Posterior cingulate gyrus (tissue), 11 donors: ENCODE measurements around the gene ERFE.
"Not testable (repeated sequence)": the region's sequence is repeated elsewhere in the genome, so short reads cannot be mapped to it uniquely, and the experiment has no call there.

ENCODE experiments used
- DNase-seq, 10 donors: peaks; one replicate each; pipeline versions ENCODE4 v3.0.0 to v3.0.0-alpha.2; 2020 to 2021; ENCODE audit warnings: mixed read lengths in 3 of 10
- intact Hi-C: fragments of 100-400 bp; cut with DNase I; formaldehyde crosslinking; loops from one replicate; pipeline ENCODE4 v1.15.1; 2023

ERFE gene

DNA sequence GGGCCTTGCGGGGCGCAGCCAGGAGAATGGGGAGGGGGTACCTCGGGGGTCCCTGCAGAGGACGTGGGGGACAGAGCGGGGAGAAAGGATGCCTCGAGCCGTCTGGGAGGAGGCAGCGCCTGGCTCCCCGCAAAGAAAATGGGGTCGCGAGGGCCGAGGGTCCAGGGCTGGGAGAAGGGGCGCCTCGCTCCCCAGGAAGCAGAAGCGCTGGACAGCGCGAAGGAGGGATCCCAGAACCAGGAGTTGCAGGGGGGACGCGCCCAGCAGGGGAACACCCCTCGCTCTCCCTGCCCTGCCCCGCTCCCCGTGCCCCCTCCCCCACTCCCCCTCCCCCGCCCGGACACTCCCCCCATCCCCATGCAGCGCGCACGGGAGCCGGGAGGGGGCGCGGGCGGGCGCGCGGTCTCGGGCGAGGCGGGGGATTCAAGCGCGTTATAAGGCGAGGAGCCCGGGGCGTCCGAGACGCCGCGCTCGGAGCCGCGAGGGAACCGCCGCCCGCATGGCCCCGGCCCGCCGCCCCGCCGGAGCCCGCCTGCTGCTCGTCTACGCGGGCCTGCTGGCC lies at the start of gene ERFE:
TSS of gene ERFE (plus strand) at position 462 of the 562 bp plus-strand sequence. CDS start at position 500, 38 bp downstream.
- intact Hi-C loops, result no loop called here
- DNase-seq, result peak in 5 of 10 donors; percentile 34 to 84 (median 72)

DNA sequence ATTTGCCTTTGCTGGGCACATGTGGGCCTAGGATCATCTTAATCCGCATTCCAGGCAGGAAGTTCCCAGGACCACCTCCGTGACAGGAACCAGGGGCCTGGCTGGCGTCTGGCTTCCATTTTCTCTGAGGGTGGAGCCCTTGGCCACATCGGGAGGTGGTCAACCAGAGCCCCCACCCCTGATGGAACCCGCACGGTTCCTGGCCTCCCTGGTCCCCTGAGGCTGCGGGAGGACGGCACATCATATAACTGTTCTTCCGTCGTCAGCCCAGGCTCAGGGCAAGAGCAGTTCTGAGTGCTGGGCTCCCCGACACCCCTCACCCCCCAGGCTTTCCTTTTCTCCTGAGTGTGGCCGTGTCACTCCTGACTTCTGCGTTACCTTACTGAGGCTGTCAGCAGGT lies 45.2 kb upstream of the ERFE start:
- DNase-seq, result peak in 4 of 10 donors; percentile 2 to 68 (median 60)
- intact Hi-C loops, result no loop called here

- intact Hi-C loops, result no loop called here
- peak in 5 of 10 donors; percentile 2 to 75 (median 59) for DNase-seq
Measured at GRCh38 chr2:238114331-238114841, 44.4 kb upstream of the ERFE start.

- intact Hi-C loops, result no loop called here
- peak in 5 of 10 donors; percentile 3 to 76 (median 55) for DNase-seq
Measured at GRCh38 chr2:238114851-238115660, 43.7 kb upstream of the ERFE start.

GRCh38 chr2:238115709-238116108 lies 43.1 kb upstream of the ERFE start:
- intact Hi-C loops, result not testable (repeated sequence)

GRCh38 chr2:238116298-238117198 lies 42.2 kb upstream of the ERFE start:
- intact Hi-C loops, result no loop called here
- peak in 3 of 10 donors; percentile 36 to 74 (median 46) for DNase-seq

More at GRCh38 chr2:238115709-238116108, 43.1 kb upstream of the ERFE start:
- DNase-seq, result peak in 4 of 10 donors; percentile 1 to 55 (median 42)

- intact Hi-C loops, result no loop called here
- peak in 3 of 10 donors; percentile 47 to 63 (median 52) for DNase-seq
Measured at GRCh38 chr2:238117199-238118154, 41.3 kb upstream of the ERFE start.

GRCh38 chr2:238119756-238120462 lies 38.9 kb upstream of the ERFE start:
- DNase-seq, result peak in 3 of 10 donors; percentile 55 to 78 (median 60)
- intact Hi-C loops, result no loop called here

DNA sequence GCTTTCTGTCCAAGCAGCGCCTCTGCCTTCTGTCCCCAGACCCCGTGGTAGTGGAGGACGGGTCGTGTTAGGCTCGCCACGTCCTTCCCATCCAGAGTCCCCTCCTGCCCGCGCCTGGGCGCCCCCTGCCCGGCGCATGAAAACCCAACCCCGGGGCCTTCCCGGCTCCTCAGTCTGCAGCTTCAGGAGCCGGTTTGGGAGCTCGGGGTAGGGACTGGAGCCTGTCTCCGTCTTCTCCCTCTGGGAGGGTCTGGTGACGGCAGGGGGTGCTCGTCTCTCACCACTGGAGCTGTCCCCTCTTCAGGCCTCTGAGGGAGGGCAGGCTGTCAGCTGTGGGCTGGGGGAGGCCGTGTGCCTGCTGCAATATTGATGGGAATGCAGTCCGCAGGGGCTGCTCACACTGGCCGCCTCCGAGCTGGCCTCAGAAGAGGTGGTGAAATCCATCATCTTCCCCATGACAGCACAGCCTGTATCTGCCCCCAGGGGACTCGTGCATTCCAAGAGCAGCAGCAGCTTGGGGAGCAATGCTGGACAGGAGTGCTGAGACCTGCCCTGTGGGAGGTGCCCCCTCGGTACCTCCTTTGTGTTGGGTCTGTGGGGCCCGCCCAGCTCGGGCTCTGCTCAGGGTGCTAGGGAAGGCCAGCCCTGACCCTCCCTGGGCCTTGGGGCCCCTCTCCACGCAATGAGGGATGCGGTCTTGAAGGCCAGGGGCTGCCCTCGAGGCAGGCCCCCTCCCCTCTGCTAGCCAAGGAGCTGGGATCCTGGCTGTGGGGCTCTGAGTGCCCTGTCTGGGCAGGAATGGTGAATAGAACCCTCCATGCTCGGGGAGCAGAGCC lies 38.1 kb upstream of the ERFE start:
- intact Hi-C loops, result no loop called here
- DNase-seq, result peak in 3 of 10 donors; percentile 57 to 69 (median 61)

DNA sequence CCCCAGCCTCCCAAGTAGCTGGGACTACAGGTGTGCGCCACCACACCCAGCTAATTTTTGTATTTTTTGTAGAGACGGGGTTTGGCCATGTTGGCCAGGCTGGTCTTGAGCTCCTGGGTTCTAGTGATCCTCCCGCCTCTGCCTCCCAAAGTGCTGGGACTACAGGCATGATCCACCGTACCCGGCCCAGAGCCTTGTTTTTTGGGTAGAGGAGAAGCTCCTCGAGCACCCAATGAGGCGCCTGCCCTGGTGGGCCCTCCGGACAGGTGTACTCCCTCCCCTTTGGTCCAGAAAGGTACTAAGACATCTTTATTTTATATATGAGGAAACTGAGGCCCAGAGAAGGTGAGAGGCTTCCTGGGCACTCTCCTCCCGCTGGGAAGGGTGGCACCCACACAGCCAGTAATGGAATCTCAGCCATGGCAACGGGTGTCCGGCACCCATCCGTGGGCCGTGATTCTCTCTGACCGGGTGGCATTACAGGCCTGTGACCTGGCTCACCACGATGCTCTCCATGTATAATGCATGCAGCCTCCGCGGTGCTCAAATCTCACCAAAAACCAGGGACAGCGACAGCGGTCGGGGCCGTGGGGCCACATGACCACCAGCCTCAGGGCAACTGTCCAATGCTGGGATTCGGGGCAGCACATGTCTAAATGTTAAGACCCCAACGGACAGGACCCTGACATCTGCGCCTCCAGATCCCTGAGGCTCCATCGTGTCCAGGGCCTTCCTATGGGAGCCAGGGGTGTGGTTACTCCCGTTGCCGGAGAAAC lies 37.1 kb upstream of the ERFE start:
- DNase-seq, result peak in 3 of 10 donors; percentile 48 to 70 (median 59)
- intact Hi-C loops, result no loop called here

- peak in 3 of 10 donors; percentile 69 to 82 (median 74) for DNase-seq
- intact Hi-C loops, result no loop called here
Measured at GRCh38 chr2:238122287-238123217, 36.2 kb upstream of the ERFE start.

- DNase-seq, result peak in 3 of 10 donors; percentile 48 to 81 (median 73)
- intact Hi-C loops, result no loop called here
Measured at GRCh38 chr2:238123218-238123971, 35.4 kb upstream of the ERFE start.

- peak in 3 of 10 donors; percentile 56 to 68 (median 62) for DNase-seq
- intact Hi-C loops, result no loop called here
Measured at GRCh38 chr2:238123991-238124470, 34.7 kb upstream of the ERFE start.

- intact Hi-C loops, result no loop called here
- DNase-seq, result peak in 3 of 10 donors; percentile 37 to 62 (median 48)
Measured at GRCh38 chr2:238124488-238125126, 34.2 kb upstream of the ERFE start.
